Retinal pigment epithelial cell (primary cell): ENCODE measurements around the gene LRCH1.

ENCODE experiments used
- DNase-seq: peaks from one replicate; pipeline ENCODE4 v3.0.0-alpha.2; 2010; ENCODE audit warnings: low read depth
- H3K4me3 ChIP-seq: 2 replicates; pipeline ENCODE4 v1.5.1; 2011; ENCODE audit warnings: mild to moderate bottlenecking, low read length, control low read depth, moderate library complexity
- TF ChIP-seq, protein P1 (sequence below): conservative IDR thresholded peaks from 2 replicates; pipeline ENCODE4 v1.5.1; 2011; ENCODE audit warnings: low read depth, low read length, control low read depth, inconsistent platforms

The LRCH1 gene

DNA sequence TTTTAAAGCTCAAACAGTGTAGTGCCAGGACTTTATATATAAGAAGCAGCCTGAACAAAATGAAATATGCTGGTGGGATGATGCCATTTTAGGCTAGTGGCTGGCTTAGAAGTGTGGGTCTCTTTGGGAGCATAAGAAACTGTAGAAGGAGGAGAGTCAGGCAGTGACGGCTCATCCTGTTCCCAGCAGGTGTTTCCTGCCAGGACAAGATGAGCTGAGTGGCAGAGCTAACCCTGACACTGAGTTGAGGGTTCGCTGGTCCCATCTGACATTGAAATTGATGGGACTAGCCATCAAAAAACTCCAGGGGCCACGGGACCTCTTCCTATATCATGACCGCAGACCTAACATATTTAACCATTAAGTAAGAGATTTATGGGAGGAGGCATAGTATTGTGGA lies 192.7 kb downstream of the LRCH1 start:
- no peak for DNase-seq
- TF ChIP-seq, protein P1, sequence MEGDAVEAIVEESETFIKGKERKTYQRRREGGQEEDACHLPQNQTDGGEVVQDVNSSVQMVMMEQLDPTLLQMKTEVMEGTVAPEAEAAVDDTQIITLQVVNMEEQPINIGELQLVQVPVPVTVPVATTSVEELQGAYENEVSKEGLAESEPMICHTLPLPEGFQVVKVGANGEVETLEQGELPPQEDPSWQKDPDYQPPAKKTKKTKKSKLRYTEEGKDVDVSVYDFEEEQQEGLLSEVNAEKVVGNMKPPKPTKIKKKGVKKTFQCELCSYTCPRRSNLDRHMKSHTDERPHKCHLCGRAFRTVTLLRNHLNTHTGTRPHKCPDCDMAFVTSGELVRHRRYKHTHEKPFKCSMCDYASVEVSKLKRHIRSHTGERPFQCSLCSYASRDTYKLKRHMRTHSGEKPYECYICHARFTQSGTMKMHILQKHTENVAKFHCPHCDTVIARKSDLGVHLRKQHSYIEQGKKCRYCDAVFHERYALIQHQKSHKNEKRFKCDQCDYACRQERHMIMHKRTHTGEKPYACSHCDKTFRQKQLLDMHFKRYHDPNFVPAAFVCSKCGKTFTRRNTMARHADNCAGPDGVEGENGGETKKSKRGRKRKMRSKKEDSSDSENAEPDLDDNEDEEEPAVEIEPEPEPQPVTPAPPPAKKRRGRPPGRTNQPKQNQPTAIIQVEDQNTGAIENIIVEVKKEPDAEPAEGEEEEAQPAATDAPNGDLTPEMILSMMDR = no peak
- no peak overlapping the region for H3K4me3 ChIP-seq

DNA sequence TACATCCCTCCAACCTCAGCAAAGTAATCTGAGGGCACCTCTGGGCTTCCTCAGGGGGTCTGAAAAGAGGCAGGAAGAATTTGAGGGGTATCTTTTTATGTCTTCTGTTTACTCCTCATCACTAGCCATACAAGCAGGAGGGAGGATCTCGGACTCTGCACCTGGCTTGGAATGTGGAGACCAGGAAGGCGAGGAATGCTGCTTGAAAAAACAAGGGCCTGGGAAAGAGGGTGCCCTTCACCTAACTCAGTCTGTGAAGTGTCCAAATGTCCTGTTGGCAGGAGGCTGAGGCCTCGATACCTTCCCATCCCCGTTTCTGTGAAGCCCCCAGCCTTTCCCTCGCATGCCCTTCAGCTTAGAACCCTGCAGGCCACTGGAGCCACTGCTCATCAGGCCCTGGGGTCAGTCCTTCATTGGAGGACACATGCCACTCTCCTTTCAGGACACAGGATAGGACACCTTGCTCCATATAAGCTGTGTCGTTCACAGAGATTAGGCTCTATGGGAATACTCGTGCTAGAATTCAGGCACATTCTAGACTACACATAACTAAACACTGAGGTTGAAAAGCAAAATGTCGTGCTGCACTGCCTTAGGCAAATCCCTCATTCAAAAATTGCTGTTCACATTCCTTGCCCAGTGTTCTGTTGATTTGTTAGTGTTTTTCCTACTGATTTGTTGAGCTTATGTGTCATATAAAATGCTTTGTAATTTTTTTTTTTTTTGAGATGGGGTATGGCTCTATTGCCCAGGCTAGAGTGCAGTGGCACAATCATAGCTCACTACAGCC lies 194.3 kb downstream of the LRCH1 start:
- TF ChIP-seq, protein P1 = no peak
- no peak overlapping the region for H3K4me3 ChIP-seq
- DNase-seq = no peak

DNA sequence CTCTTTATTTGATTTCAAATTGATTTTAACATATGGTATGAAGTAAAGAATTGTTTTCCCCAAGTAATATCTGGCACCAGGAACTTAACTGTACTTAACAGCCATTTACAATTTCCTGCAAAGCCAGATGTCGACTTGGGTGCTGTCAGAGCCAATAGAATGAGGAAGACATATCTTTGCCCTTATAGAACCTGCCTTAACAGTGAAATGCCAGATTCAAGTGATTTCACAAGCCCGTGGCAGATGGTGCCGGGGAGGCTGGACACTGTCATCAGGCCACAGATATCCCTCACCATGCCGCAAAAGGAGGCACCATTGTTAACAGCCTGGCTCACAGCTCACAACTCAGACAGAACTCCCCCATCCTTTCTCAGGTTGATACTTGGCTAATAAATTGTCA lies 195.3 kb downstream of the LRCH1 start:
- TF ChIP-seq, protein P1 = no peak

DNA sequence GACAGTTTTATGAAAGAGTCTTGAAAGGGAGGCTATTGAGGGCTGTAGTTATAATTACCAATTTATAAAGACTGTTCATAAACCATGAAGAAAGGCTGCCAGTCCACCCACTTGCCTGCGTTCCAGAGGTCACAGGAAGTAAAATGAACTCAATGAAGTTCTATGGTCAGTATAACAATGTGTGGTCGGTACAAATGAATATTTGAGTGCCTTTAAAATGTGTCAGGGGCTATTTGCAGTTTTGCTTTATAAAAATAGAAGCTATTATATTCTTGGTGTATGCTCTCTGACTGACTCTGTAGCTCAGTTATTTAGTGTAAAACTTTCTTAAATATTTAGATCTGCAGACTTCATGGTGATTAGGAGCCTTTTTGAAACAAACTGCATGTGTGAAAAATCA lies 197.0 kb downstream of the LRCH1 start:
- no peak overlapping the region for H3K4me3 ChIP-seq
- TF ChIP-seq, protein P1 = no peak
- DNase-seq = no peak

More for the DNA sequence above, 195.3 kb downstream of the LRCH1 start:
- no peak for DNase-seq
- H3K4me3 ChIP-seq = no peak overlapping the region

DNA sequence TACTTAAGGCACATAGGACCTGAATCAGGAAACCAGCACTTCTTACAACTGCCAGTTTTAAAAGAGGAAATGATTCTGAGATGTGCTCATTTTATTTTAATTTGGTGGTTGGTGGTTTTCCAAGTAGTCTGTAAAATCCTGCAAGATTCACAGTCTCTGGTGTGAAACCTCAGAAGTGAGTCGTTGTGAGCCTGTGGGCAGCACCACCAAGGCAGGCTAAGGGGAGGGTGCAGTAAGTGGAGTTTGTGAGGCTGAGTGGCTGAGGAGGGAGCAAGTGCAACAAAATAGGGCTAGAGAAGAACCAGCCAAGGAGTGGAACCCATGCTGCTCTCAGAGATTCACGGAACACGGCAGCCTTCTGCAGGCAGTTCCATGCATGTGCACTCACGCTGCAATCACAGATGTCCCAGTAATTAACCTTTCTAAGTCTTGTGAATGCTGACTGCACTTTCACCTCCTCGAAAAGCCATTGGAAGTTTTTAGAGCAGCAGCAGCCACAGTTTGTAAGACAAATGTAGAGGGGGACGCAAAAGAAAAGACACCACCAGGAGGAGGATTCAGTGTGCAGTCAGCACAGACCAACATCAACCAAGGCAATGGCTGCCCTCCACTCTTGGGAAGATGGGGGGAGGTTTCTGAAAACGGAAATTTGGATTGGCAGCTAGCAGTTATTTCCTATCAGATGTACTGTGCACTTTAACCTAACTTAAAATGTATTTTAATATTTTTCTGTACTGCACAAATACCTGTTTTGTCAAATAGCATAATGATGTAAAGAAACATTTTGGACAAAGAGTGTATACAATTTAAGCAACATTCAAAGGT lies 199.1 kb downstream of the LRCH1 start:
- no peak for DNase-seq
- TF ChIP-seq, protein P1 = no peak
- no peak overlapping the region for H3K4me3 ChIP-seq

DNA sequence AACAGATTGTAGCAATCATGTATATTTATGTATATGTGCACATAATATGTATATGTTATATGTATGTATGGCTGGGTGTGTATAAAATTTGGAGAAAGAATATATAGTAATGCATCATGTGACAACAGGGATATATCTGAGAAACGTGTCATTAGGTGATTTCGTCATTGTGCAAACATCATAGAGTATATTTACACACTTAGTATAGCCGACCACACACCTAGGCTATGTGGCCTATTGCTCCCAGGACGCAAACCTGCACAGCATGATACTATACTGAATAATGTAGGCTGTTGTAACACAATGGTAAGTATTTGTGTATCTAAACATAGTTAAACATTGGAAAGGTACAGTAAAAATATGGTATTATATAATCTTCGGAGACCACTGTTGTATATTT lies 200.2 kb downstream of the LRCH1 start:
- TF ChIP-seq, protein P1 = no peak
- H3K4me3 ChIP-seq = no peak overlapping the region
- no peak for DNase-seq
